Caki2 (cell line): ENCODE measurements around the gene ROBO4. TPM values are rescaled to one million over a fixed set of nuclear protein-coding genes. Genes with fewer than 3 reads are reported as not detected.

Source experiments
- DNase-seq: peaks from one replicate; pipeline ENCODE4 v3.0.0-alpha.2; 2015; ENCODE audit warnings: low read depth
- in situ Hi-C: cut with HindIII; loops from 2 replicates; pipeline ENCODE4 v1.10.0; 2016; ENCODE audit warnings: low sequenced_read_pairs, low pct_unique_long_range_greater_than_20kb, mixed read lengths
- total RNA-seq: library from RNA; depleted of rRNA; stranded (reverse); fragments of >200 nt; shearing (Covaris generic); gene quantifications from 2 replicates; pipeline ENCODE4 v1.2.3, GENCODE V29; 2014; ENCODE audit warnings: low replicate concordance; rRNA removed

ROBO4 gene
- not detected in 2 replicates for total RNA-seq

- no peak for DNase-seq
- in situ Hi-C loops: no loop called here
Observed at GRCh38 chr11:124897674-124898262, at the start of gene ROBO4. ROBO4 (minus strand) TSS chr11:124897865; CDS start chr11:124897795, 70 bp downstream.

GRCh38 chr11:124946735-124947141 lies 49.1 kb upstream of the ROBO4 start:
- no peak for DNase-seq
- in situ Hi-C loops: no loop called here

- DNase-seq: no peak
- in situ Hi-C loops: no loop called here
Observed at GRCh38 chr11:124945826-124946225, 48.2 kb upstream of the ROBO4 start.

GRCh38 chr11:124944565-124944964 lies 46.9 kb upstream of the ROBO4 start:
- DNase-seq: no peak
- in situ Hi-C loops: no loop called here

DNA sequence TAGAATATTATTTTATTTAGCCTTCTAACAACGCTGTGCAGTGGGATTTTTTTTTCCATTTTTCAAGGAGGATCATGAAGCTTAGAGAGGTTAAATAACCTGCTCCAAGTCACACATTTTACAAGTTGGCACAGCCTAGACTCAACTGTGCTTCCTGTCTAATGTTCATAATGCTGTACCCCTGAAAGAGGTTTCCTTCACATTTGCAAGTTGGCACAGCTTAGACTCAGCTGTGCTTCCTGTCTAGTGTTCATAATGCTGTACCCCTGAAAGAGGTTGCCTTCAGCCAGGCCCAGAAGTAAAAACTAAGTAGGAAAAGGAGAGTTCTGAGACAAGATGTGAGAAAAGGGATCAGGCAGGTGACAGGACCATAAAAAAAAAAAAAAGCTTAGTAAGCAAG lies 46.1 kb upstream of the ROBO4 start:
- DNase-seq: no peak
- in situ Hi-C loops: no loop called here

- in situ Hi-C loops: no loop called here
- no peak for DNase-seq
Observed at GRCh38 chr11:124943254-124943616, 45.6 kb upstream of the ROBO4 start.

DNA sequence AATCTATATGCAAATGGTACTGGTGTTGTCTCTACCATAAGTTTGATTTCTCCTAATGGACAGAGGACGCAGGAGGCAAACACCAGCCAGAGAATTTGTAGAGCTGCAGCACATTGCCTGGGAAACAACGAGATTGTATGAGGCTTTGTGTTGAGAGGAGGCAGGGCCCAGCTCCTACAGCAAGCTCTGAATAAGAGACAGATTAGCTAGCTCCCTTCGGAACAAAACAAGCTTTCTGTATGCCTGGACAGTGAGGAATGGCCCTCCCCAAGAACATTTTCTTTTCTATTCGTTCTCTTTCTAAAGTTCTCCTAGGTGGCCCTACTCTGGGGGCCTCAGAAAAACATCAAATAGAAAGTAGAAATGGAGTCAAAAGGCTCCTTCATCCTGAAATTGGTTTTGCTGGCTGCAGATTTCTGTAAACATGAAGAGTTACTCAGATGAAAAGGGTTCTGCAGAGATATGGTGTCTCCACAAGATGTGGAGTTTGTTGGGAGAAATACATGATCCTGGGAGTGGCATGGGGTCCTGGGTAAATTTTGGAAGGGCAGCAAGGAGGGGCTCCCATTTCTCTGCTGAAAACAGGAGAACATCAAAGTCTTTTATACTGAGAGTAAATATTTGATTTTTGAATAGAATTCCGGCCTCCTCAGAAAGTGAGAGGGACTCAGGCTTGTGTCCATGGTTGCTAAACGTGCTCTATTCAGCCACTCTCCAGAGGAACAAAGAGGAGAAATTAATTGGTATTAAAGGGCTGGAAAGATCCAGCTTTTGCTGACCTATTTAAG lies 45.0 kb upstream of the ROBO4 start:
- in situ Hi-C loops: no loop called here
- DNase-seq: no peak

- in situ Hi-C loops: no loop called here
- DNase-seq: no peak
Observed at GRCh38 chr11:124941703-124942102, 44.0 kb upstream of the ROBO4 start.

- no peak for DNase-seq
- in situ Hi-C loops: no loop called here
Observed at GRCh38 chr11:124938970-124939369, 41.3 kb upstream of the ROBO4 start.

DNA sequence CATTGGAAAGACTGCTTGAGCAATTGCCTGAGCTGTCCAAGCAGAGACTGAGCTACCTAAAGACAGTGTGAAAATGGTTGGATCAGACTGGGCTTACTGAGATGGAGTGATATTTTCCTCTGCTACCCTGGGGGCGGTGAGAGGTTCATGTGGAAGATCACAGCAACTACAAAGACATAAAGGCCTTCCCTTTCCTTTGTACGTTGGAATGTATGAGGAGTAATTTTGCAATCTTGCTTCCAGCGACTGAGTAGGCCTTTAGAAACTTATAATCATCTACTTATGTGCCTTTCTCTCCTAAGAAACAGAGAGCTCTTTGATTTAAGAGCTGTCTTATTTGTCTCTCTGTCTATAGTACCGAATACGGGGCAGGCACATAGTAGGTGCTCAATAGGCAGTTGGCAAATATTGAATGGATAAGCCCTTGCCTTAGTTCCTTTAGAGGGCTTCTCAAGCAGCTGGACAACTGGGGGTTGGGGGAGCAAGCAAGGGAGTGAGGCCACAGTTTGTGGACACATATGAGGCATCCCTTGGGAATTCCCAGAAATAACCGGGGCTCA lies 40.6 kb upstream of the ROBO4 start:
- in situ Hi-C loops: no loop called here
- DNase-seq: no peak

DNA sequence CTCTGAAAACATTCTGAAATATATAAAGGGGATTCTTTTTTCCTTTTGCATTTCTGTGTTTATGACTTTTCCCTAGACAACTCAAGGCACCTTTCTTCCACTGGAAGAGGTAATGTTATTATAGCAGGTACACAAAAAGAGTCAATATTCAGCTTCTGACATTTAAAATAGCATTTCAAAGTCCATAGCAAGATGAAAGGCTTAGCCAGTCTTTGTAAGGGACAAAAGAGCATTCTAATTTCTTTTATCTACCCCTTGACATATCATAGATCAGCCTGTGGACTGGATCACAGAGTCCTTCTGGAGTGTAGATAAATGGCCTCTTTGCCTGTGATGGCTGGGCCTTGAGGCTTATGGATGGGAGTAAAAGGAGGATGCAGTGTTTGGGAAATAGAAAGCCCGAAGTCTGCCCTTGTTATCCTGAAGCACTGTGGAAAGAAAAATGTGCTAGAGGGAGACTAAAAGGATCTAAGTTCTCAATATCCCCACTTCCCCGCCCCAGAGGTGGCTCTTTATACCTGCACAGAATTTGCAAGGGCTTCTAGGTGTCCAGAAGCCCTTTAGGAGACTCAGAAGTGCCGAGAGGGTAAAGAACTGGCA lies 39.8 kb upstream of the ROBO4 start:
- DNase-seq: no peak
- in situ Hi-C loops: no loop called here

DNA sequence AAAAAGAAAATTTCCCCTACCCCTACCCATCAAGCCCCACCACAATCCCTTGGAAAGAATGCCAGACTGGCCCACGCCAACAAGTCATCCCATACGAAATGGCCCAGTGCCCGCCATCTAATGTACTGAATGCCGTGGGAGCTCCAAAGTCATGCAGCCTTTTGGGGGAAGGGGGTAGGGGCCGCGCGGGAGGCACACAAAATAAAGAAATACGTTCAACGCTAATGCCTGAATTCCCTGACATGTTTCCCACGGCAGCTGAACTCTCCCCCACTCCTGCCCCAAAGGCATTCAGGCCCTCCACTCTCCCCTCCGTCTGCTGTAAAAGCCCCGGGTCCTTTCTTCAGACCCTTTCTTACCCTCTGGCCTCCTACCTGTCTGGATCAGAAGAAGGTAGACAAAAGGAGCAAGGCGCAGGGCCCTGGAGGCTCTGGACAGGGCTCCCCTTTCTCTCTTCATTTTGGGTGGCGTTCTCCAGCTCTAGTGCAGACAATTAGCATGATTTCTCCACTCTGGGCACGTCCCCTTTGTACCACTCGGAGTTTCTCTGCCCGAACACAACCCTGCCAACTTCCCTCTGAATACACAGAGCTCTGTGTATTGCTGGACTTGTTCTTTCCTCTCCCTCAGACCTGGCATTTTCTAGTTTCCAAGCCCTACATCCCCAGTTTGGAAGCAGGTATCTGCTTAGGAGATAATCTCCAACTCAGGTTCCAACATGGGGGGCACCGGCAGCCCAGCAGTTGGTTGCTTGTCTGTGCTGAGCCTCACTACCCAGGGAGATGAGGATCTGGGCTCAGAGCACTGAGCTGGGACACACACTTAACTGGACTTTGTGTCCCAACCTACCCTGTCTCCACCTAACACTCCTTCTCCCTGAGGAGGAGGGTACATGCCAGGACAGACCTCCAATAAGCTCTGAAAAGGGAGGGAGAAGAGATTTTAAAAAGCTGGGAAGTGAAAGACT lies 38.2 kb upstream of the ROBO4 start, which contains the start of gene HEPACAM:
HEPACAM (minus strand) TSS at position 500 of the 967 bp plus-strand sequence; CDS start at position 459, 41 bp downstream.
- no peak for DNase-seq
- in situ Hi-C loops: no loop called here

- DNase-seq: no peak
- in situ Hi-C loops: no loop called here
Observed at GRCh38 chr11:124934862-124935547, 37.3 kb upstream of the ROBO4 start.

DNA sequence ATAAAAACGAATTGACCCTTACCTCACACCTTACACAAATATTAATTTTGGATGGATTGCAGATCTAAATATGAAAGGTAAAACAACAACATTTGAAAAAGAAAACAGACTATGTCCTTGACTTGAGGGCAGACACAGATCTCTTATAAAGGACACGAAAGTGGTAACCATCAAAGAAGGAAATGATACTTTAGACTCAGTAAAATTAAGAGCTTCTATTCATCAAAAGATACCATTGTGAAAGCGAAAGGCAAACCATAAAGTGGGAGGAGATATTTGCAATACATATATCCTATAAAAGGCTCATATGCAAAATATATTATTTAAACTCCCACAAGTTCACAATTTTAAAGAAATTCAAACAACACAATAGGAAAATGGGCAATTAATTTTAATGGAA lies 33.1 kb upstream of the ROBO4 start:
- in situ Hi-C loops: no loop called here
- DNase-seq: no peak

- in situ Hi-C loops: no loop called here
- no peak for DNase-seq
Observed at GRCh38 chr11:124928942-124929665, 31.4 kb upstream of the ROBO4 start.

GRCh38 chr11:124923296-124923695 lies 25.6 kb upstream of the ROBO4 start:
- DNase-seq: no peak
- in situ Hi-C loops: no loop called here

- in situ Hi-C loops: no loop called here
Observed at GRCh38 chr11:124922831-124923230, 25.2 kb upstream of the ROBO4 start.

More at GRCh38 chr11:124922831-124923230, 25.2 kb upstream of the ROBO4 start:
- no peak for DNase-seq
